ENCODE data around the gene TNFAIP8L3.
"Not testable (repeated sequence)": the region's sequence is repeated elsewhere in the genome, so short reads cannot be mapped to it uniquely, and the experiment has no call there.

The TNFAIP8L3 gene

DNA sequence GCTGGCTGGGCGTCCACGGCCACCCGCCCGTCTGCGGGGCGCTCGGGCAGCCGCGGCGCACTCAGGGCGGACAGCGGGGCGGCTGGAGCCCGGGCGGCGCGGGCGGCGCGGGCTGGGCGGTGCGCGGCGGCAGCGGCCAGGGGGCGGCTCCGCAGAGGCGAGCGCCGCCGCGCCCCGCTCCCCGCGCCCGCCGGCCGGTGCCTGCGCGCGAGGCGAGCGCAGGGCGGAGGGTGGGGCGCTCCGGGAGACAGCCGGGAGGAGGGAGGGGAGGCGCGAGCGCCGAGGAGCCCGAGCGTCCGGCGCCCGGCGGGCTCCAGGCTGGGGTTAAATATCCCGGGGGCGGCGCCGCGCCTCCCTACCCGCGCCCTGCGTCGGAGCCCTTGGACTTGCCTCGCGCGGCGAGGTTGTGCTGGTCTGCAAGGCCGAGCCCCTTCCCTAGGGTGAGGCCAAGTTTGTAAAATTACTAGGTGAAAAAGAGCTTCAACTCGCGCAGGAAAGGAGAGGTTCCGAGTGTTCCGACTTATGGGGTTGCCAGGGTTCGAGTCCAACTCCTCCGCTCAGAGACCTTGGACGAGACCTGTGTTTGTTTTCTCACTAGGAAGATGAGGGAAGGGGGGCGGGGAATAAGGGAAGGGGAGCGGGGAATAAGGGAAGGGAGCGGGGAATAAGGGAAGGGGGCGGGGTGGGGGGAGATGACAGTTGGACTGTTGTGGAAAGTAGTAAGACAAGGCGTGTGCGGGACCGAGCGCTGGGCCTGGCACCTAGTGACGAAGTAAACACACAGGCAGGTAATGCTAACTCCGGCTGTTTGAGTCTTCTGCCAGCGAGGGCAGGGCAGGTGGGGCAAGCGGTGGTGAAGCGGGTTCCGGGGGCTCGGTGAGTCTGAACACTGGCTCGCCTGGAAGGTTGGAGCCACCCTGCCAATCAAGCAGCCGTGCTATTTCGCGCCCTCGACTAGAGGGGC is at the start of gene TNFAIP8L3:
Gene TNFAIP8L3 (minus strand): TSS at position 301 of the 964 bp plus-strand sequence. CDS start 311 bp downstream, outside the sequence.
- peak in 4 of 58 donors; percentile 14 to 33 (median 18) for DNase-seq

DNA sequence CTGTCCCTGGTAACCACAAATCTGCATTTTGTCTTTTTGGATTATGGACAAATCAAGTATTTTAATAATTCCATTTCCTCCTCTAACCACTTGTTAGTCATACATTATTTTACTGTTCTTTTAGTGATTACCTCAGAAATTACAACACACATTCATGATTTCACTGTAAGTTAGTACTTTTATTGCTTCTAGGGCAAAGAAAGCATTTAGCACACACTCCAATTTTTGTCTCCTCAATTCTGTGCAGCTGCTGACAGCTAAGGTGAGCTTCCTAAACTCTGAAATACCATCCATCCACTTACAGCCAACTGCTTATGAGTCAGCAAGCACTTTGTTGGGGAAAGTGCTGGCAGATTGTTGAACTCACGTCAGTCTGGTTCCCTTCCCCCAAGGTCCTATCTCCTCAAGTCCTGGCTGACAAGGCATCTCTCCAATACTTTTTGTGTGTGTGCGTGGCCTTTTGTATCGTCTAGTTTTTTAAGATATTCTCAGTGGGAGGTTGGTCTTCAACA is 49.4 kb upstream of the TNFAIP8L3 start:
- no peak for DNase-seq

DNA sequence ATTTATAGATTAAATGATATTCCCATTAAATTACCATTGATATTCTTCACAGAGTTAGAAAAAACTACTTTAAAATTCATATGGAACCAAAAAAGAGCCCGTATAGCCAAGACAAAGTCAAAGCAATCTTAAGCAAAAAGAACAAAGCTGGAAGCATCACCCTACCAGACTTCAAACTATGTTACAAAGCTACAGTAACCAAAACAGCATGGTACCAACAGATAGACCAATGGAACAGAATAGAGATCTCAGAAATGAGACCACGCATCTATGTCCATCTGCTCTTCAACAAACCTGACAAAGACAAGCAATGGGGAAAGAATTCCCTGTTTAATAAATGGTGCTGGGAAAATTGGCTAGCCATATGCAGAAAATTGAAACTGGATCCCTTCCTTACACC is 45.6 kb upstream of the TNFAIP8L3 start:
- DNase-seq: not testable (repeated sequence)

DNA sequence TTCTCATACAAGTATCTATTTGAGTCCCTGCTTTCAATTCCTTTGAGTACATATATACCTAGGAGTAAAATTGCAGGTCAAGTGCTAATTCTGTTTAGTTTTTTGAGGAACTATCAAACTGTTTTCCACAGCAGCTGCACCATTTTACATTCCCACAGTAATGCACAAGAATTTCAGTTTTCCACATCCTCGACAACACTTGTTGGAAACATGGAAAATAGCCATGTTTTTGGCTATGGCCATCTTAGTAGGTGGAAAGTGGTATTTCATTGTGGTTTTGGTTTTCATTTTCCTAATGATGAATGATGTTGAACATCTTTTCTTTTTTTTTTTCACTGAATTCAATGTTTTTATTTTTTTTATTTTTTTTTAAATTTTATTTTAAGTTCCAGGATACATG is 44.4 kb upstream of the TNFAIP8L3 start:
- no peak for DNase-seq

DNA sequence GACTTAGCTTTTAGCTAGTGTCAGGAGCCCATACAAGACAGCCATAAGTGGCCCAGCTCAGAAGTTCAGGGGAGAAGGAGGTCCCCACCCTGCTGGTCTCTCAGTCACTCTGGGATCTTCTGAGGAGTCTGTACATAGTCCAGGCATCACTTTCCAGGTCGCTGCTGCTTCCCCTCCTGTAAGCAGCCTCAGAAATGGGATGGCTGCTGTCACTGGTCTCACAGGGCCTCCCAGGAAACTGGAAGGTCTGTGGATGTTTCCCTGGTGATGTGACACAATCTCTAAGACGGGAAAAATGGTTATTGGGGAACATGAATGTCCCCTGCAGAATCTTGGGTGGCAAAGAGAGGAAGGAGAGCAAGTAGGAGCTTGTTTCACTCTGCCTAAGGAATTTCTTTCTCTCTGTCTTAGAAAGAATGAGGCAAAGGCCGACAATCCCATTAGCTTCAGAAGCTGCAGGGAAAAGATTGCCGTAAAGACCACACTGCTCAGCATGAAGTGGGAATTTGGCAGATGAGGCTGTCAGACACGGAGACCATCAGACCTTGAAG is 43.2 kb upstream of the TNFAIP8L3 start:
- no peak for DNase-seq

DNA sequence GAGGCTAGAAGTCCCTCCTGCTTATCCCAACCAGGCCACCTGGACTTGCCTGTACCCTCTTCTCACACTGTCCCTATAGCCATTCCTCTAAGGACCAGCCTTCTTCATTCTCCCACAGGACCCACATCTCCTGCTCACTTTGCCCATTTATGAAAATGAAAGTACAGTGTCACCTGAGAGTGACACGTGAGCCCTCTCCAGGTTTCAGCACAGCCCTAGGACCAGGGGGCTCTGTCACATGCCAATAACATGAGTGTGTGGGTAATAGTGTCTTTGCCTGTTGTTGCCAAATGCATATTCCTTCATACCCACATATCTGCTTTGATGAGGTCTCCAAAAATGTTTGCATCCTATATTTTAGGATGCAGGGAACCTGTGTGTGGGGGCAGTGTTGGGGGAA is 42.3 kb upstream of the TNFAIP8L3 start:
- no peak for DNase-seq

DNA sequence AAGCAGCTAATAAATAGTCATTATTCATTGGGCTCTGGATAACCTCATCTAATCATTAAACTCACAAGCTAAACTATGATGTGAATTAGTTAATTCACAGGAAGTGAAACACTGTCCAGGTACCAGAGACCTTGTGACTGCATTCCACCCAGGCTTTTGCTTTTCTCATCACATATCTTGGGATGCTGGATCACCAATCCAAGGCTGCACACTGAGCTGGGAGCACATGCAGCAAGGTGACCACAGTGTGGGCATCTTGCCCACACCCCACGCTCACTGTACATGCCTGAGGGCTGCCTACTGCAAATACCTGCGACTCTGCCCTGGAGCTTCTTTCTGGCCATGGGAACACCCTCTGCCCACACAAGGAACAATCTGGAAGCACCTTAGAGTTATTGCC is 40.6 kb upstream of the TNFAIP8L3 start:
- no peak for DNase-seq

DNA sequence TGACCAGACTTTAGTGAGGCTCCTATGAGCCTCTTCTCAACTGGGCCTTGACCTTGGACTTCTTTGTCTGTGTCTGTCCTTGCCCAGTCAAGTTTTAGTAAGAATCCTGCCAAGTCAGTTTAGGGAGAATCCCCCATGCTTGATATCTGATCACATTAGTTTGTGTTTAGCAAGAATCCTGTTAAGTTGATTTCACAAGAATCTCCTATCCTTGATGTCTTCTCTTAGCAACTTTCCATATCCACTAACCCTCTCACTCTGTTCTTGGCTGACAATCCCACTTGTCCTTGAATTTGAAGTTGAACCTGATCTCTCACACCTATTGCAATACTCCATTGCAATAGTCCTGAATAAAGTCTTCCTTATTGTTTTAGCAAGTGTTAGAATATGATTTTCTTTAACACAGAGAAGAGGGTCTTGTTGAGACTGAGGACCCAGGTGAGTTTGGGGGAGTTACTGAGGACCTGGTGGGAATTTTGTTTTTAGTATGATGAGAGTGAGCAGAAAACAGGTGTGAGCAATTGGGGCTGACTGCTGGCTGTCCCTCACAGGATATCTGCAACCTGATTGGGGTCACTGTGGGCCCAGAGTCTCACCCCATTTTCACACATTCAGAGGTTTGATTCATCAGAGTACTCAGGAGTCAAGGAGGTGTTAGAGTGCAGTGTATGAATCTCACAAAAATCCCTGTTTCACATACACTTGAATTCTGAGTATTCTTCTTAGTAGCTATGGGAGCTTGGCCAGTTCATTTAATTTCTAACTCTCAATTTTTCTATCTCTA is 39.9 kb upstream of the TNFAIP8L3 start:
- no peak for DNase-seq

DNA sequence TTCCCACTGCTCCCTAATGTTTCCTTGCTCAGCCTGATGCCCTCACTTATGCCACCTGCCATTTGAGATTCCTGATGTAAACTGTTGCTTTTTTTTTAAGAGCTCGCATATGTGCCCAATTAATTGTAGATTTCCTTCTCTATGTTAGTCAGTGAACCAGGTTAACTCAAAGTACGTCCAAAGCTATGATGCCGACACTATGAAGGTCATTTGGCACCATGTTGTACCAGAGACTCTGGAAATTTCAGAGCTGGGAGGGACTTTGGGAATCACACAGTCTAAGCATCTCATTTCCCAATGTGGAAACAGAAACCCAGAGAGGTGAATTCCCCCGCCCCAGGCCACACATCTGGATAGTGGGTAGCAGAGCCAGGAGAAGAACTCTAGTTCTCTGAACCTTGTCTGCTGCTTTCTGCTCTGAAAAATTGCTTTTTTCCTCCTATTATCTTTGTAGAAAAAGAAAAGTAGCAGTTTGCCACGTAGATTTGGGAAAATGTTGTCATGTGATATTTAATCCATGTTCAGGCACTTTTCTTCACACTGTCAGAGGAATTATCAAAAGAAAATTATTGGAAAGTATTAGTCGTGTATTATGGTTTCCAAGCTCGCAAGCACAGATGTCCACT is 38.5 kb upstream of the TNFAIP8L3 start:
- DNase-seq: no peak

DNA sequence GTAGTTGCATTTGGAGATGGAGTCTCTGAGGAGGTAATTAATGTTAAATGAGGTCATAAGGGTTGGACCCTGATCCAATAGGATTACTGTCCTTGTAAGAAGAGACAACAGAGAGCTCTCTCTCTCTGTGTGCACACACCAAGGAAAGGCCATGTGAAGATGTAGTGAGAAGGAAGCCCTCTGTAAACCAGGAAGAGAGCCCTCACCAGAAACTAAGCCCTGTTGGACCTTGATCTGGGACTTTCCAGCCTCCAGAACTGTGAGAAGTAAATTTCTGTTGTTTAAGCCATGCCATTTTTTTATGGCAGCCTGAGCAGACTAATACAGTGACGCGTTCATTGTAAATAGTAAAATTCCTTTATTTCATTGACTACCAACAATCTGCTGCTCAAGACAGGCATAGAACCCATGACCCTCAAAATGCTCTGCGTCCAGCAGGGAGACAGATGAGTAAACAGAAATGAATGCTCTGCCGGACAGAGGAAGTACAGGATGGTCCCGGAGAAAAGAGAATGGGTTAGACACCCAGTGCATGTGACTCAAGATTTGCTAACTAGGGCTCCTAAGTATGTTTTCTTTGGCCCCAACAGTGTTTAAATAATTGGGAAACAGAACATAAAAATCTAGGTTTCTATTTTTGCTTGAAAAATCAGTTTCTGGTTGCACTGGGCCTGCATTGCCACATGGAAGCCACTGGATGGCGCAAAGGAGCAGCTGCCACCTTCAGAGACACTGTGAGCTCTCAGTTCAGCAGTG is 37.9 kb upstream of the TNFAIP8L3 start:
- peak in 26 of 58 donors; percentile 4 to 55 (median 22) for DNase-seq

DNA sequence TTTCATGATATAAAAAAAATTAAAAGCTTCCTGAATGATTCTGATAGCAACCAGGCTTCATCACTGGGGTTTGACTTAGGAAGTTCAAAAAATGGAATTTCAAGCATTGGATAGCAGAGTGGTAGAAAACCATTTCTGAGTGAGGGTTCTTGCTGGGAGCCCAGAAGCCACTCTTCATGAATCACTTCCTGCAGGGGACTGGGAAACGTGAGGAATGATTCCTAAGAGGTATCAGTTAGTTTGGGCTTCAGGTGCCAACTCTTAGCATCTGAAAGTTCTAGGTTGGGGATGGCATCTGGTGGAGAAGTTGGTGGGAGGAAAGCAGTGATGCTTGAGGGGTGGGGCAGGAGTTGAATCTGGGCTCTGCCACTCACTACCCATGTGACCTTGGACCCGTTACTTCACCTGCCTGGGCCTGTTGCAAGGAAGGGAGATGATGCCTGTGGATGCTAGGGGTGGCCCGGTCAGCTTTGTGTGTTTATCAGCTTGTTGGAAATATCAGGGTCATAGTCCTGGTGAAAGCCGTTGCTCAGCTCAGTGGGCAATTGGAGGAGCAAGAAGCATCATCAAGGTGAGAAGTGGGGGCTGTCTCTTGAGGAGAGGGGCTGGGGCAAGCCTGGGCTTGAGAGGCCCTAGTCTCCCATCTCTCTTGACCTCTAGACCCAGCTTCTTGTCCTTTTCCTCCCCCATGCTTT is 37.0 kb upstream of the TNFAIP8L3 start:
- DNase-seq: no peak

DNA sequence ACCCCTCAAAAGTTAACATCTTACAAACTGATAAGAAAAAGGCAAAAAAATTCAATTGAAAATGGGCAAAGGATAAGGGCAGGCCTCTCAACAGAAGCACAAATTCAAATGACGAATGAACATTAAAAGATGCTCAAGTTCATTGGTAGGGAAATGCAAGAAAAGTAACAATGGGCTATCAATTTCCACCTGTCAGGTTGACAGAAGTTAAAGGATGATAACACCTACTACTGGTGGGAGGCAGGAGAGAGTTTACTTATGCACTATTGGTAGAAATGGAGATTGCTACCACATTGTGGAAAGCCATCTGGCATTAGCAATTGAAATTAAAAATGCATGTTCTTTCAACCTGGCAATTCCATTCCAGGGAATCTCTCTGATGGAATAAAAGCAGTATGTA is 35.6 kb upstream of the TNFAIP8L3 start:
- no peak for DNase-seq

DNA sequence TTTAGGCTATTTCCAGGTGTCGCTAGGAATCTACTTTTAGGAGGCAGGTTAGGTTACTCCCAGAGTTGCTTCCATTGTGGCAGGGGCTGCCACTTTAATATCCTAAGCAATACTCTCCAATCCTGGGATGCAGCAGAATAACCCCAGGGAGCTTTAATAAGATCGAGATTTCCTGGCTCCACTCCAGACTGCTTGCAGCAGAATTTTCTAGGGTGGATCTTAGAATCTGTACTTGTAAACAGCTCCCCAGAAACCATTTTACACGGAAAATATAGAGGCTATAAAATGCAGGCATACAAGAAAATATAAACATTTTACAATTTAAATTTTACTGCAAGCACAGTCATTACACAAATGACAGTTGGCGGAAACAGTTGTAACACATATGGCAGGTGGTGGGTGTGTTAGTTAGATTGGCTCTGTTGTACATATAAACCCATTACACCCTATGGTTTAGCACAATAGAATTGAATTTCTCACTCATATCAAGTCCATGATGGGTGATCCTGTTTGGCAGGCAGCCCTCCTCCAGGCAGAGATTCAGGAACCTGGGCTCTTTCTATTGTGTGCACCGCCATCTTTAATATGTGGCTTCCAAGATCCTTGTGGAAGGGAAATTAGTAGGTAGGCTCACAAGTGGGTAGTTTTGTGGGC is 35.0 kb upstream of the TNFAIP8L3 start:
- DNase-seq: peak in 8 of 58 donors; percentile 9 to 29 (median 18)

DNA sequence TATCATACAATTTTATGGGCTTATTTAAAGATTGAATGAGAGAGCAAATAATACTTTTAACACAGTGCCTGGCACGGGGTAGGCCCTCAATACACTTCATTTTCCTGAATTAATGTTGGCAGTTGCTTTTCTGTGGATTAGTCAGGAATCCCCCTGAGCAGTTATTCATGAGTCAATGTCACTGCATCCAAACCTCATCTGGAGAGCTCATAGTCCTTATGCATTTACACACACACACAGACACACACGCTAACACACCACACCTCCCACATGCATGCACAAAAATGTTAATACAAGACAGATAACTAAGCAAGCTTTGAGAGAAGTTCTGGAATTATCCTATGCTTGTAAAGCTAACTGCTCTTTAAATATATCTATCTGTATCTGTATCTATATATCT is 34.0 kb upstream of the TNFAIP8L3 start:
- no peak for DNase-seq

DNA sequence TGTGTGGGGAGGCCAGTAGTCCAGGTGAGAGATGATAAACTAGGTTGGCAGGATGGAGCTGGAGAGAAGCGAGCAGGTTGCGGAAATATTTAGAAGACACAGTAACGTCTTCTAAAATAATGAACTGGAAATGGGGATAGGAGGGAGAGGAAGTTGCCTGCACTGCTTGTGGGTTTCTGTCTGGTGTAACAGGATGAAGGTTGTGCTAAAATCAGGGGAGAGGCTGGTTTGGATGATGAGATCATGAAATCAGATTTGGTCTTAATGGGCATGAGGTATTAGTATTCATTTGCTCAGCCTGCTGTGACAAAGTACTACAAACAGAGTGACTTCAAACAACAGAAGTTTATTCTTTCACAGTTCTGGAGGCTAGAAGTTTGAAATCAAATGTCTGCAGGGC is 32.1 kb upstream of the TNFAIP8L3 start:
- no peak for DNase-seq

DNA sequence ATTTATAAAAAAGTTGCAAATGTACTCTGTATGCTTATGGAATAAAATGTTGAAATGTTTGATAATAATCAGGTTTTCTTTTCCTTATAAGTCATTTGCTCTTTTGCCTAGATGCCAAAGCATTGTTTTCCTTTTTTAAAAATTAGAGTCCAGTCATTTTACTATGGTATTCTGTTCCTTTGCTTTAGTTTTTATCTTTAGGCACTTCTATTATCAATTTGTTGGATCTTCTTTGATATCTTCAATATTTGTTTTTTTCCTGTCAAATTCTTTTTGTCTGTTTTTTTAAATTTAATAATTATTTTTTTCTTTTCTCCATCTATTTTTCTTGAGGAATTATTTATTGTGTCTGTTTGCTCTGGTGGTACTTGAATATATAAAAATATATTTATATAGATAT is 28.3 kb upstream of the TNFAIP8L3 start:
- not testable (repeated sequence) for DNase-seq

DNA sequence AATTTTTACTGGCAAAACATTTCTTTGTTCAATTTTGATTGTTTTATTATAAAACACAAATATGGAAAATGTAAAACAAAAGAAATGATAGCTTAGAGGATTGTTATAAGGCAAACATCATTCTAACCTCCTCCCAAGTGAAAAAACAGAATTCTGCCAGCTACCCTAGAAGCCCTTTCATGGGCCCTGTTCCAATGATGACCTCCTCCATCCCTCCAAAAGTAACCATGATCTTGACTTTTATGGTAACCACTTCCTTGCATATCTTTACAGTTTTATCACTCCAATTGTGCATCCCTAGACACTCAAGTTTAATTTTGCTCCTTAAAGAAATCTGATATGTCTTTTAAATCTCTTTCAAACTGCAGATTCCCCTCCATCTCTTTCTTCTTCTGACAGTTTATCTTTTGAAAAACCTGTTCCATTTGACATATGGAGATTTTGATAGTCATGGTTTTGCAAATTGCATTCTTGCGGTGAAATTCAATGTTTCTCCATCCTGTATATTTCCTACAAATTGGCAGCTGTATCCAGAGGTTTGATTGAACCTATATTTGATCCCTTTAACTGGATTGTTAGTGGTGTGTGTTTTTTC is 27.0 kb upstream of the TNFAIP8L3 start:
- no peak for DNase-seq

DNA sequence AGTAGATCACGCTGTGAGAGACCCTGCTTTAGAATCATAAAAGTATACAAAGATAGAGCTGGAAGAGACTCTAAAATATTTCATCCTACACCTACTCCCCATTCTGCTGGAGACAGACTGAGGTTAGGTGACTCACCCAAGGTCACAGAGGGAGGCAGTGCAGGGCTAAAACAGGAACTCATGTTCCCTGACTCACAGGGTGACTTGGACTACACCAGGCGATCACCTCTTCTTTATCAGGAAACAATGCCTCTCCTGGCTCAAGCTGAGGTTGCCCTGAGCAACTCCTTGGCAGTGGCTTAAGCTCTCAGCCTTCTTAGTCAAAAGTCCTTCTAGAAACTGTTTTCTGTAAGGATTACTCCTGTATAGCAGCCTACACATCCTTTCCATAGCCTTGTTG is 26.4 kb upstream of the TNFAIP8L3 start:
- peak in 1 of 58 donors; percentile 26 for DNase-seq

DNA sequence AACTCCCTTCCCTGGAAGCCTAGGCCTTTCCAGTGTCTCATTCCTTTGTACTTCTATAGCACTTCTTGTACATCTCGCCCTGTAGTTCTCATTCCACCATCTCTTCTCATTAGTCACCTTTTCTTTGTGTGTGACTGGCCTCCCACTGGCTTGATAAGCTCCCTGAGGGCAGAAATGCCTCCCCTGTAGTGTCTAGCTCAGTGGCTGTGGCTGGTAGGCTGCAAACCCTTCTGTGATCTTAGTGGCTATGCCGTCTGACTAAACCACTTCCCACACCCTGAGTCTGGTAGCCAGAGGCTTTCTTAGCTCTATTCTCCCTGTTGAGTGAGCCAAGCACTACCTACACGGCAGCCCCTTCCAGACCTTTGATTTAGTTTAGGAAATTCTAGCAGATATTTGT is 24.4 kb upstream of the TNFAIP8L3 start:
- no peak for DNase-seq

Data from anterior cingulate cortex (tissue), 58 donors.